HG03571 (cell line): ENCODE data around the gene ZNF672.
A peak's percentile ranks its signal among the peaks of the same experiment; 100 is the strongest.

ENCODE experiments used
- ATAC-seq: cut with Tn5 transposase; IDR thresholded peaks from one replicate; pipeline ENCODE4 v1.9.1; 2021; ENCODE audit not compliant: unreplicated experiment

Gene ZNF672

GRCh38 chr1:248831842-248832241 is 6.2 kb upstream of the ZNF672 start:
- no peak for ATAC-seq

- no peak for ATAC-seq
Observed at GRCh38 chr1:248834343-248834940, 3.6 kb upstream of the ZNF672 start.

DNA sequence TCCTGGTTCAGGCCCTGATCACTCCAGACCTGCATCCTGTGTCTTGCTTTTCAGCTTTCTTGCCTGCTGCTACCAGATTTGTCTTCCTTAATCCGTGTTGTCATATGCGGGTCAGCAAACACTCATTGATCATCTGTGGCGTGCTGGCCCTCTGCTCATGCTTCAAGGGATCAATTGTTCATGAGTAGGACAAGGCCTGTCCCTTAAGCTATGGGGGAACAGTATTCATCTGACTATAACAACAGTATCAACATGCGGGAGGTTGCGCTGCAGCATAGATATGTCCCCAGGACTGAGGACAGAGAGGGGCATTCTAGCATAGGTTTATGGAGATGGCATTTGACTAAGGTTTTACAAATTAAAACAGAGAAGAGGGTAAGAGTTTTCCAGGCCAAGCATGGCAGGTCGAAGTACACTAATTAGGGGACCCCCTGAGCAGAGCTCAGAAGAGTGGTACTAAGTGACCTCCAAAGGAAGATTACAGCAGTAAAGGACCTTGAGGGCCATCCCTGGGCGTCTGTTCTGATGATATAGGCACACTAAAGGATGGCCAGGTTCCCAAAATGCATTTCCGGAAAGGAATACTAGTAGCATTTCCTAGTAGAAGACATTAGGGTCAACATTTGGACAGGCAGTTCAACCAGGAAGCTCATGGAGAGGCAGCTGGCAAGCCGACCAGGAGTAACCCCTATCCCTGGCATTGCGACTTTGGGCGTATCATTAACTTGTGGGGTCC is 811 bp upstream of the ZNF672 start:
- ATAC-seq, result no peak

DNA sequence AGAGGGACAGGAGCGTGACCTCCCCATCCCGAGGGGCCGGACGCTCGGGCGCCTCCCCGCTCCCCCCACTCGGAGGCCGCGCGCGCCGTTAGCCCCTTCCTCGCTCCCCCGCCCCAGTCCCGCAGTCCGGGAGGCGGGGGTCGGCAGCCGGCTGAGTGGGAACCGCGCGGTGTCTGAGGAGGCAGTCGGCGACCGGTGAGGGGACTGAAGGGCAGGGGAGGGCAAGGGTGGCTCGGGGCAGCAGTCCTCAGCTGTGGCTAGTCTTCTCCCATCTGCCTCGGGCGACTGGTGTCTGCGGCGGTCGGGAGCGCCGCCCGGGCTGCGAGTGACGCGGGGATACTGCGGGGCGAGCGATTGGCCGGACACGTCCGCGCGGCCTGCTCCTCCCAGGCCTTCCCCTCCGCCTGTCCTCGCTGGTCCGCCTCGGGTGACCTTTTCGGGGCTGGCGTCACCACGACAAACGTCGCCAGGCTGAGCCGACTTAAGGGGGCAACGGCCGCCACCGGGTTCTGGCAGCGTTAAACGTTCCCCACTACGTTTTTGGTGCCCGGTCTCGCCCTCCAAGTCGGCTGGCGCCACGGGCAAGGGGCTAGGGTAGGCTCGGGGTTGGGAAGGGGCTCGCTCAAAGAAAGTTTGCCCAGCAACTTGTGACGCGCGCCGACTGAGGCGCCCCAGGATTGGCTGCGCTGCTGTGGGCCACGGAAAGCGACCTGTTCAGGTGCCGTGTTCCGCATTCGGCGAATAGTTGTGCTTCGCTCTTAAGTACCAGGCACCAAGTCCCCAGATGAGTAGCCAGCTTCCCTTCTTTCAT is 538 bp downstream of the ZNF672 start:
- peak; percentile 67 for ATAC-seq

DNA sequence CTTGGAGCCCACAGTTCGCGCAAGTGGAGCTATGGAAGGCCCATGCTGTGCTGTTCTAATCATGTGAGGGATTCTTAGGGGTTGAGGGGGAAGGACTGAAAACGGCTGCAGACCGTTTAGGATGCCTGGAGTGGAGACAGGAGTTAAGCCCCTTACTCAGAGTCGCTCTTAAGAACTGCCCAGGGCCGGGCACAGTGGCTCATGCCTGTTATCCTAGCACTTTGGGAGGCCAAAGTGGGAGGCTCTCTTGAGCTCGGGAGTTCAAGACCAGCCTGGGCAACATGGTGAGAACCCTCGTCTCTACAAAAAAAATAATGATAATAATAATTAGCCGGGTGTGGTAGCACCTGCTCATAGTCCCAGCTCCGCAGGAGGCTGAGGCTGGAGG is 1.1 kb downstream of the ZNF672 start:
- no peak for ATAC-seq

GRCh38 chr1:248840946-248841345 is 2.9 kb downstream of the ZNF672 start:
- no peak for ATAC-seq

DNA sequence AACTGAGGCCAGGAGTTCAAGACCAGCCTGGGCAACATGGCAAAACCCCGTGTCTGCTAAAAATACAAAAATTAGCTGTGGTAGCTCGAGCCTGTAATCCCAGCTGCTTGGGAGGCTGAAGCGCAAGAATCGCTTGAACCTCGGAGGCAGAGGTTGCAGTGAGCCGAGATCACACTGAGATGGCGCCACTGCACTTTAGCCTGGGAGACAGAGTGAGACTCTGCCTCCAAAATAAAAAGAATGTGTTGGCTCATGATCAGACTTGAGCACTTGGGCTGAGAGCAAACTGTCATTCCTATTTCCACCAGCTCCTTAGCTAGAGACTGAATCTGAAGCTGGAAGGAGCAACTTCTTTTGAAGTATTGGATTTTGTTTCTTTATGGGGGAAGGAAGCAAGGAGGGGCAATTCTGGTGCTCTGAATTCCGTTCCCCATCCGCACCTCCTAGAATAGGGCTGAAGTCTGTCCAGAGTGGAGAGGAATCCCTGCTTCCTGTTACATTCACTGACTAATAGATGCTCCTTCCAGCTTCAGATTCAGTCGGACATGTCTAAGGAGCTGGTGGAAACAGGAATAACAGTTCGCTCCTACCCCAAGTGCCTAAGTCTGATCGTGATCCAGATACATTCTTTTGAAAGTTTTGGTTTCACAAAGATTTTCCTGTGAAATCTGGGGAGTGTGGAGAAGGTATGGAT is 3.8 kb downstream of the ZNF672 start:
- ATAC-seq, result no peak

DNA sequence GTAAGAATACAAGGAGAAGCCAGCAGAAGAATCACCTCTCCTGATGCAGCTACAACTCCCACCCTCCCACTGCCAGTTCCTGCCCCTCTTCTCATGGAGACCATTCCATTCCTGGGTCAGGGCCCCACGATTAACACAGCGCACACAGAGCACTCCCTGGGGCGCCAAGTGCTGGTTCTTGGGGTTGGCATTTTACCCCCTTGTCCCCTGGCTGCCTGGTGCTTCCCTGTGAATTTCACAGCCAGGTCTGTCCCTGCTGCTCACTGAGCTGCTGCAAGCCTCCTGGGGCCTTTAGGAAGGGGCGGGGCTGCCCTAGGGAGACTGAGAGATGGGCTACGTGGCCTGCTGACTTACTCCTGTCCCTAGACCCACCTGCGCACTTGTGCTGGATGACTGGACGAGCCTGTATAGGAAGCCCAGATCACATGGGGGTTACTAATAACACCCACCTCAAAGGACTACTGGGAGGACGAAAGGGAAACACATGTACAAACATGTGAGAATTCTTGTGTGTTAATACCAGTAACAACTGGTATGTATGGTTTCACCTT is 4.8 kb downstream of the ZNF672 start:
- ATAC-seq, result no peak

DNA sequence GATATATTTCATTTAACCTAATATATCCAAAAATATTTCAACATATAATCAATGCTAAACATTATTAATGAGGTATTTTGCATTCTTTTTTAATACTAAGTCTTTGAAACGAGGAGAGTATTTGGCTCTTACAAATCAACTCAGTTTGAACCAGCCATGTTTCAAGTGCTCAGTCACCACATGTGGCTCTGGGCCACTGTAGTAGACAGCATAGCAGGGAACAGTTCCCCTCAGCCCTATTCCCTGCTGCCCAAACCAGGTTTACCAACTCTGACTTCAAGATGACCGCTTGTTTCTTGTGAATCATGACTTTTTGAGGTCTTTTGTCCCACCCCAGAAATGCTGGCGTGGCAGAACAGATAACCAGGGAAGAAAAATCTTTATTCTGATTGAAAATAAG is 5.7 kb downstream of the ZNF672 start:
- no peak for ATAC-seq

DNA sequence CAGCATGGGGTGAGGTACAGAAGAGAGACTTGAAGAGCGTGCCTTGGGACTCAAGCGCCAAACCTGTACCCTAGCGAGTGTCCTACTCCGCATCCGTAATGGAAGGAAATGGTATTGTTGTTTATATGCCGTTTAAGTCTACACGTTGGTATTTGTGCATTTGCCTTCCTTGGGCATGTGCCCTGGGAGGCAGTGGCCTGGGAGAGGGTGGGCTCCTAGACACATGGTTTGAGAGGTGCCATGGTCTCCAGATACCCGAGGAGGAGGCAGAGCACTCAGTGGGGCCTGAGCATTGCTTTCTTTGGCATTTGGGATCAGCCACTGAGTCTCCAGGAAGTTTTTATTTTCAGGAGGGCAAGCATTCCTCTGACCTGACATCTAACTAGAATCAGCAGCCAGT is 6.5 kb downstream of the ZNF672 start:
- ATAC-seq, result no peak

- ATAC-seq, result no peak
Observed at GRCh38 chr1:248847181-248847955, 9.3 kb downstream of the ZNF672 start.

- no peak for ATAC-seq
Observed at GRCh38 chr1:248847956-248848561, 10.0 kb downstream of the ZNF672 start.

GRCh38 chr1:248848602-248849001 is 10.6 kb downstream of the ZNF672 start:
- no peak for ATAC-seq

GRCh38 chr1:248849152-248849551 is 11.1 kb downstream of the ZNF672 start:
- ATAC-seq, result no peak

GRCh38 chr1:248849637-248850036 is 11.6 kb downstream of the ZNF672 start:
- no peak for ATAC-seq

DNA sequence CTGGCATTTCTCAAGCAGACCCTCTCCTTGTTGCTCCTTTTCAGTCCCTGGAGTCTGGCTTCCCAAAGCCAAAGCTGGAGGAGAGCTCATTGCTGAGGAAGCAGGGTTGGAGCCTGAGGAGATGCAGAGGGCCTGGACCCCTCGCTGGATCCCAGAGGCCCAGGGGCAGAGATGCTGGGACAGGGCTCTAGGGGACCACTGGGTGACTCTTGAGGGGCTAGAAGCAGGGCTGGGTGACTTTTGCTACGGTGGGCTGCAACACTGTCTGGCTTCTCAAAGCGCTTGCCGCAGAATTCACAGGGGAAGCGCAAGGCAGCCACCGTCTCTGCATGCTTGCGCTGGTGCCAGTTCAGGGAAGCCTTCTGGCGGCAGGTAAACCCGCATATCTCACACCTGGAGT is 12.1 kb downstream of the ZNF672 start:
- no peak for ATAC-seq

GRCh38 chr1:248850536-248851251 is 12.7 kb downstream of the ZNF672 start:
- ATAC-seq, result no peak

DNA sequence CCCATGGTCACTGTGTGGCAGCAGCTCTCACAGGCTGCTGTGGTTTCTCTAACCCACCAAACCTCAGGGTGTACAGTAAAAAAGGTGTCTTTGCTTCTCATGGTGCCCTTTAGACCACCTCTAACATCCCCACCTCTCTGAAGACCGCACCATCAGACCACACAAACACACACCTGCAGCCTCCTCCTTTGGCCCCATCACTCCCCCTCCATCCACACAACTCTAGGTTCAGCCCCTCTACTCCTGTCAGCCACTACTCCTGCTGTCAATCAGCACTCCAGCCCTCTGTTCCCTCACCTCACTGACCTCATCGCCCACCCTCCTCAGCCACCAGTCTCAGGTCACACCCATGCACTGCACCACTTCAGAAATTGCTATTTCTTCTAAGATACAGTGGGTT is 13.4 kb downstream of the ZNF672 start:
- no peak for ATAC-seq
